GM10248 (cell line): ENCODE data around the gene BNIP3.

Source experiments
- CTCF ChIA-PET: fragments of 300-600 bp; sonication (Branson Sonifier 250); formaldehyde crosslinking; extraction: SDS; loops from one replicate; lab custom pipeline; 2021; ENCODE audit warnings: antibody characterized with exemption; lab: Yijun Ruan, JAX
- POLR2A ChIA-PET: fragments of 350-650 bp; sonication (Branson Sonifier 250); formaldehyde crosslinking; extraction: SDS; loops from one replicate; lab custom pipeline; 2020; ENCODE audit warnings: antibody characterized with exemption; lab: Yijun Ruan, JAX
- DNase-seq: peaks from one replicate; pipeline ENCODE4 v3.0.0; 2012; ENCODE audit errors: extremely low spot score
- CTCF ChIP-seq: IDR thresholded peaks from 2 replicates; pipeline ENCODE4 v1.5.1; 2012; ENCODE audit warnings: mild to moderate bottlenecking, low read depth; ENCODE audit errors: extremely low read depth, missing control alignments, control extremely low read depth

Gene BNIP3

GRCh38 chr10:131947631-131948347 lies 33.9 kb downstream of the BNIP3 start:
- ChIA-PET CTCF (interaction anchor here (1.6 kb wide), 1 partner anchor 13 kb away, joined by 5 read pairs; no protein-coding TSS in a partner anchor), POLR2A (no interaction called here)
- TF ChIP-seq CTCF, result no peak
- no peak for DNase-seq

GRCh38 chr10:131946880-131947279 lies 34.8 kb downstream of the BNIP3 start:
- POLR2A ChIA-PET, result no interaction called here
- CTCF ChIA-PET, result interaction anchor here (1.6 kb wide), 1 partner anchor 12 kb away, joined by 5 read pairs; no protein-coding TSS in a partner anchor
- TF ChIP-seq CTCF, result no peak
- DNase-seq, result no peak

GRCh38 chr10:131946321-131946751 lies 35.4 kb downstream of the BNIP3 start:
- TF ChIP-seq CTCF, result no peak
- CTCF ChIA-PET, result interaction anchor here (1.5 kb wide), 1 partner anchor 26 kb away, joined by 3 read pairs; no protein-coding TSS in a partner anchor
- POLR2A ChIA-PET, result no interaction called here
- no peak for DNase-seq

- ChIA-PET CTCF (interaction anchor here (1.5 to 3.2 kb wide), 4 partner anchors 16 to 59 kb away, joined by 3 to 20 read pairs (median 9); partner anchors contain the start of gene BNIP3), POLR2A (no interaction called here)
- TF ChIP-seq CTCF, result no peak
- DNase-seq, result no peak
These were observed 36.6 kb downstream of the BNIP3 start for GRCh38 chr10:131944976-131945695.

- no peak for DNase-seq
- ChIA-PET POLR2A (no interaction called here), CTCF (interaction anchor here (0.9 to 3.2 kb wide), 5 partner anchors 10 to 59 kb away, joined by 3 to 20 read pairs (median 7); partner anchors contain the start of gene BNIP3)
- TF ChIP-seq CTCF, result no peak
These were observed 37.3 kb downstream of the BNIP3 start for GRCh38 chr10:131944412-131944811.

- TF ChIP-seq CTCF, result peak; percentile 32
- CTCF ChIA-PET, result interaction anchor here (0.8 to 3.2 kb wide), 12 partner anchors 10 to 80 kb away, joined by 3 to 20 read pairs (median 6); partner anchors contain the start of gene BNIP3
- DNase-seq, result no peak
- POLR2A ChIA-PET, result no interaction called here
These were observed 38.5 kb downstream of the BNIP3 start for GRCh38 chr10:131943021-131943814.
